ENCODE measurements around the gene SMARCA1. TPM values are rescaled to one million over a fixed set of nuclear protein-coding genes. Genes with fewer than 3 reads are reported as not detected.

Gene SMARCA1
- total RNA-seq, 4 donors from 2014 or later: 8.0 to 13.9 (median 11.2) TPM

- intact Hi-C loops (cut with DNase I; ENCODE audit: low total_unique reads): no loop called here
- no peak for TF ChIP-seq POLR2A (IDR thresholded peaks at IDR 0.05)
- no peak for TF ChIP-seq CTCF (IDR thresholded peaks at IDR 0.05)
- WGBS, 2 donors: 55 to 89% methylated on average over 3 of the region's 3 CpGs
- no peak overlapping the region for H3K4me3 ChIP-seq (ENCODE audit: low read depth, poor library complexity, severe bottlenecking)
- DNase-seq (ENCODE audit: low spot score in 2 of 2): no peak
Observed at GRCh38 chrX:129433945-129434344, 89.3 kb downstream of the SMARCA1 start.

- intact Hi-C loops (cut with DNase I; ENCODE audit: low total_unique reads): no loop called here
- DNase-seq (ENCODE audit: low spot score in 2 of 2): no peak
- WGBS, 2 donors: 81% methylated on average over 2 of the region's 2 CpGs
- H3K4me3 ChIP-seq (ENCODE audit: low read depth, poor library complexity, severe bottlenecking): no peak overlapping the region
- TF ChIP-seq CTCF (IDR thresholded peaks at IDR 0.05): no peak
- no peak for TF ChIP-seq POLR2A (IDR thresholded peaks at IDR 0.05)
Observed at GRCh38 chrX:129433461-129433860, 89.8 kb downstream of the SMARCA1 start.

- intact Hi-C loops (cut with DNase I; ENCODE audit: low total_unique reads): no loop called here
- WGBS, 2 donors: 55% methylated on average over 1 of the region's 1 CpG; no CpG with 5 or more reads in 1 of the 2 donors
- no peak overlapping the region for H3K4me3 ChIP-seq (ENCODE audit: low read depth, poor library complexity, severe bottlenecking)
- no peak for DNase-seq (ENCODE audit: low spot score in 2 of 2)
- no peak for TF ChIP-seq CTCF (IDR thresholded peaks at IDR 0.05)
- TF ChIP-seq POLR2A (IDR thresholded peaks at IDR 0.05): no peak
Observed at GRCh38 chrX:129427267-129427666, 96.0 kb downstream of the SMARCA1 start.

GRCh38 chrX:129423191-129423590, 100.1 kb downstream of the SMARCA1 start:
- intact Hi-C loops (cut with DNase I; ENCODE audit: low total_unique reads): no loop called here
- no peak for DNase-seq (ENCODE audit: low spot score in 2 of 2)
- H3K4me3 ChIP-seq (ENCODE audit: low read depth, poor library complexity, severe bottlenecking): no peak overlapping the region
- no peak for TF ChIP-seq CTCF (IDR thresholded peaks at IDR 0.05)
- TF ChIP-seq POLR2A (IDR thresholded peaks at IDR 0.05): no peak
- 75 to 97% methylated on average over 4 of the region's 4 CpGs for WGBS, 2 donors

GRCh38 chrX:129404670-129405008, 118.7 kb downstream of the SMARCA1 start:
- intact Hi-C loops (cut with DNase I; ENCODE audit: low total_unique reads): no loop called here
- WGBS, 2 donors: 43 to 58% methylated on average over 2 of the region's 2 CpGs
- TF ChIP-seq POLR2A (IDR thresholded peaks at IDR 0.05) (no peak), CTCF (IDR thresholded peaks at IDR 0.05) (no peak)
- no peak overlapping the region for H3K4me3 ChIP-seq (ENCODE audit: low read depth, poor library complexity, severe bottlenecking)
- no peak for DNase-seq (ENCODE audit: low spot score in 2 of 2)

GRCh38 chrX:129403974-129404669, 119.2 kb downstream of the SMARCA1 start:
- H3K4me3 ChIP-seq (ENCODE audit: low read depth, poor library complexity, severe bottlenecking): no peak overlapping the region
- intact Hi-C loops (cut with DNase I; ENCODE audit: low total_unique reads): no loop called here
- 37 to 38% methylated on average over 2 of the region's 2 CpGs for WGBS, 2 donors
- TF ChIP-seq CTCF (IDR thresholded peaks at IDR 0.05) (no peak), POLR2A (IDR thresholded peaks at IDR 0.05) (no peak)
- no peak for DNase-seq (ENCODE audit: low spot score in 2 of 2)
